HepG2 (cell line): Measurements from ENCODE around the gene EPS8L3. TPM values are rescaled to one million over a fixed set of nuclear protein-coding genes. Genes with fewer than 3 reads are reported as not detected.

Experiments
- ATAC-seq: fragments of 200-7000 bp; cut with Tn5 transposase; 3 replicates; pipeline ENCODE4 v1.9.1; 2020; ENCODE audit warnings: mild to moderate bottlenecking, moderate library complexity
- BruUV-seq: library from RNA; stranded (reverse); fragments of 400-500 nt; replicated peaks from 2 replicates; lab custom pipeline; 2021; lab: Mats Ljungman, UMichigan
- CTCF ChIA-PET: fragments of 300-600 bp; formaldehyde crosslinking; extraction: SDS; loops from one replicate; lab custom pipeline; 2021; ENCODE audit warnings: low total read pairs, inconsistent platforms, low intra/inter-chr PET ratio; lab: Yijun Ruan, JAX
- POLR2A ChIA-PET: fragments of 350-600 bp; sonication (Branson Sonifier 250); formaldehyde crosslinking; loops from one replicate; lab custom pipeline; 2020; ENCODE audit warnings: antibody characterized with exemption, inconsistent platforms; lab: Yijun Ruan, JAX
- DNase-seq: peaks from one replicate; pipeline ENCODE4 v3.0.0-alpha.2; 2015; ENCODE audit warnings: low spot score
- FAIRE-seq: peaks from 3 replicates; lab custom pipeline; 2011; peaks lifted over from hg19 to GRCh38; lab: Jason Lieb, UNC
- H2AFZ ChIP-seq: one replicate; pipeline ENCODE4 v1.6.1; 2011; ENCODE audit warnings: low read length, inconsistent platforms
- H3K27ac ChIP-seq: fragments of 300-600 bp; 3 replicates; pipeline ENCODE4 v1.8.0; 2011; ENCODE audit warnings: mixed run types, mild to moderate bottlenecking, mixed read lengths, low read length, inconsistent platforms; ENCODE audit not compliant: insufficient read depth; ENCODE audit errors: extremely low read length
- H3K27me3 ChIP-seq, 2 experiments: fragments of 200-600 bp in 1 of 2; 2 replicates in 1 of 2; 3 replicates in 1 of 2; pipeline versions ENCODE4 v1.6.0 to v1.8.0; 2011; ENCODE audit warnings: low read length in 2 of 2, mild to moderate bottlenecking in 2 of 2, moderate library complexity in 2 of 2, inconsistent platforms in 1 of 2; ENCODE audit not compliant: insufficient read depth in 2 of 2, control insufficient read depth in 1 of 2
- H3K36me3 ChIP-seq, 2 experiments: fragments of 200-600 bp in 1 of 2; replicated peaks in 1 of 2; 2 replicates in 1 of 2; 3 replicates in 1 of 2; pipeline versions ENCODE4 v1.5.1 to v1.8.0; 2011; ENCODE audit warnings: low read length in 2 of 2, inconsistent platforms in 1 of 2; ENCODE audit not compliant: insufficient read depth in 2 of 2, control insufficient read depth in 1 of 2
- H3K4me1 ChIP-seq: 2 replicates; pipeline ENCODE4 v1.5.1; 2012; ENCODE audit warnings: low read length, inconsistent platforms; ENCODE audit not compliant: insufficient read depth
- H3K4me2 ChIP-seq: 2 replicates; pipeline ENCODE4 v1.6.0; 2011; ENCODE audit warnings: low read depth, low read length, inconsistent platforms
- H3K4me3 ChIP-seq, 3 experiments: fragments of 200-600 bp in 1 of 3; sonication (generic), shearing (Covaris generic) in 1 of 3; replicated peaks in 1 of 3; 2 replicates each; pipeline ENCODE4 v1.5.1; 2011 to 2016; ENCODE audit warnings: low read length in 3 of 3, inconsistent platforms in 2 of 3, low read depth in 2 of 3, mild to moderate bottlenecking in 2 of 3, control low read depth in 1 of 3, mixed read lengths in 1 of 3; ENCODE audit not compliant: insufficient read depth in 1 of 3
- H3K79me2 ChIP-seq: one replicate; pipeline ENCODE4 v1.6.1; 2011; ENCODE audit warnings: low read length, inconsistent platforms; ENCODE audit not compliant: insufficient read depth
- H3K9ac ChIP-seq: 2 replicates; pipeline ENCODE4 v1.6.0; 2011; ENCODE audit warnings: mild to moderate bottlenecking, low read depth, low read length, inconsistent platforms; ENCODE audit not compliant: insufficient read depth
- H3K9me3 ChIP-seq: 2 replicates; pipeline ENCODE4 v1.5.1; 2012; ENCODE audit warnings: mild to moderate bottlenecking, low read length
- H4K20me1 ChIP-seq: 2 replicates; pipeline ENCODE4 v1.6.0; 2011; ENCODE audit warnings: inconsistent platforms, mild to moderate bottlenecking, low read length, moderate library complexity; ENCODE audit not compliant: insufficient read depth
- GATAD2A ChIP-seq: IDR thresholded peaks from 2 replicates; pipeline ENCODE4 v1.6.1; 2016
- HMG20B ChIP-seq: conservative IDR thresholded peaks from 2 replicates; pipeline ENCODE4 v1.6.1; 2016; ENCODE audit warnings: missing genetic modification reagents, missing compliant biosample characterization
- PAWR ChIP-seq: sonication (generic); formaldehyde crosslinking; IDR thresholded peaks from 2 replicates; pipeline ENCODE4 v1.4.0; 2020; ENCODE audit warnings: missing genetic modification reagents, mild to moderate bottlenecking, borderline replicate concordance
- POGZ ChIP-seq: sonication (generic); formaldehyde crosslinking; IDR thresholded peaks from 2 replicates; pipeline ENCODE4 v1.4.0; 2020; ENCODE audit warnings: mild to moderate bottlenecking, missing genetic modification reagents
- RCOR2 ChIP-seq: IDR thresholded peaks from 2 replicates; pipeline ENCODE4 v1.6.1; 2016; ENCODE audit warnings: missing biosample characterization, missing genetic modification reagents
- SAP130 ChIP-seq: IDR thresholded peaks from 2 replicates; pipeline ENCODE4 v1.6.1; 2016; ENCODE audit warnings: low read depth
- SP140L ChIP-seq: sonication (generic); formaldehyde crosslinking; IDR thresholded peaks from 2 replicates; pipeline ENCODE4 v1.4.0; 2020; ENCODE audit warnings: missing genetic modification reagents, borderline replicate concordance
- ZNF143 ChIP-seq: sonication (generic); formaldehyde crosslinking; IDR thresholded peaks from 2 replicates; pipeline ENCODE4 v1.4.0; 2020; ENCODE audit warnings: missing genetic modification reagents
- ZNF282 ChIP-seq: fragments of 450-650 bp; IDR thresholded peaks from 2 replicates; pipeline ENCODE4 v1.6.1; 2018; ENCODE audit not compliant: partially characterized antibody
- whole genome bisulfite sequencing: methylation state at CpG from one replicate; pipeline ENCODE4 v1.1.6; 2017; ENCODE audit warnings: low lambda C conversion rate; 5-methylcytosine and 5-hydroxymethylcytosine counted together
- in situ Hi-C: cut with HindIII; loops from 2 replicates; pipeline ENCODE4 v1.10.0; 2017; ENCODE audit warnings: low pct_unique_long_range_greater_than_20kb; ENCODE audit not compliant: extremely low pct_ligation_motif_present
- intact Hi-C: fragments of 100-400 bp; cut with micrococcal nuclease; formaldehyde crosslinking; loops from one replicate; pipeline ENCODE4 v1.10.0; 2022; ENCODE audit not compliant: unreplicated experiment
- polyA plus RNA-seq, 8 experiments: library from polyadenylated mRNA; depleted of rRNA in 3 of 8; stranded (reverse) in 7 of 8; unstranded in 1 of 8; fragments of >200 nt; fragmentation: Illumina TruSeq in 4 of 8; extraction: Trizol in 4 of 8; gene quantifications; 2 replicates each; pipeline versions ENCODE4 v1.2.1 to v1.2.3, GENCODE V29; 2011 to 2016; ENCODE audit warnings: low read depth in 4 of 8, missing spikeins in 1 of 8, mixed read lengths in 1 of 8; ENCODE audit not compliant: insufficient read depth in 1 of 8
- total RNA-seq, 5 experiments: library from RNA; depleted of rRNA; stranded (reverse); fragments of >200 nt; fragmentation: Illumina TruSeq; extraction: Trizol; gene quantifications; 2 replicates each; pipeline ENCODE4 v1.2.3, GENCODE V29; 2016; ENCODE audit warnings: low read depth in 1 of 5
- TF ChIP-seq, protein P1 (sequence below): sonication (generic); formaldehyde crosslinking; IDR thresholded peaks from 2 replicates; pipeline ENCODE4 v1.4.0; 2020; ENCODE audit warnings: missing genetic modification reagents
- TF ChIP-seq, protein P2 (sequence below): sonication (generic); formaldehyde crosslinking; IDR thresholded peaks from 2 replicates; pipeline ENCODE4 v1.8.1; 2023; ENCODE audit warnings: missing genetic modification reagents, mild to moderate bottlenecking, borderline replicate concordance
- TF ChIP-seq, protein P3 (sequence below): fragments of 450-650 bp; IDR thresholded peaks from 2 replicates; pipeline ENCODE4 v1.6.1; 2016
- TF ChIP-seq, protein P4 (sequence below): sonication (generic); formaldehyde crosslinking; IDR thresholded peaks from 2 replicates; pipeline ENCODE4 v1.4.0; 2020; ENCODE audit warnings: missing genetic modification reagents

The EPS8L3 gene
- total and polyA plus RNA-seq, 2 of the 13 experiments (the other 11 are each of a cell fraction or from before 2014, with no cell fraction given): 18.2 to 106 TPM

DNA sequence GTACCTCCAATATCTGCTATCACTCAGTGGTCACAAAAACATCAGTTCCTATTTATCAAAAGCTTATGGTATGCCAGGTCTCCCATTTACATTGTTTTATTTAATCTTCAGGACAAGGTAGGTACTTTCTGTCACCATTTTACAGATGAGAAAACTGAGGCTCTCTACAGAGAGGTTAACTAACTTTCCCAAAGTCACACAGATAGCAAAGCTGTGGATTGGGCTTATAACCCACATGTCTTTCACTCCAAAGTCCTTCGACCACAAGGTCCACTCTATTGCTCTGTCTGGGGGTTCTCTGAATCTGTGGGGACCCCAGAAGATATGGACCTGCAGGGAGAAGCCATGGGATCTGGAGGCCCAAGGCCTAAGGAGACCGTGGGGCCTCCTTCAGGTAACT lies 26.6 kb upstream of the EPS8L3 start (continued):
- TF ChIP-seq, protein P1, sequence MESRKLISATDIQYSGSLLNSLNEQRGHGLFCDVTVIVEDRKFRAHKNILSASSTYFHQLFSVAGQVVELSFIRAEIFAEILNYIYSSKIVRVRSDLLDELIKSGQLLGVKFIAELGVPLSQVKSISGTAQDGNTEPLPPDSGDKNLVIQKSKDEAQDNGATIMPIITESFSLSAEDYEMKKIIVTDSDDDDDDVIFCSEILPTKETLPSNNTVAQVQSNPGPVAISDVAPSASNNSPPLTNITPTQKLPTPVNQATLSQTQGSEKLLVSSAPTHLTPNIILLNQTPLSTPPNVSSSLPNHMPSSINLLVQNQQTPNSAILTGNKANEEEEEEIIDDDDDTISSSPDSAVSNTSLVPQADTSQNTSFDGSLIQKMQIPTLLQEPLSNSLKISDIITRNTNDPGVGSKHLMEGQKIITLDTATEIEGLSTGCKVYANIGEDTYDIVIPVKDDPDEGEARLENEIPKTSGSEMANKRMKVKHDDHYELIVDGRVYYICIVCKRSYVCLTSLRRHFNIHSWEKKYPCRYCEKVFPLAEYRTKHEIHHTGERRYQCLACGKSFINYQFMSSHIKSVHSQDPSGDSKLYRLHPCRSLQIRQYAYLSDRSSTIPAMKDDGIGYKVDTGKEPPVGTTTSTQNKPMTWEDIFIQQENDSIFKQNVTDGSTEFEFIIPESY (CRISPR knock-in tag): no peak
- TF ChIP-seq POGZ: peak; percentile 3; the same call in 1 of the 2 replicates
- TF ChIP-seq RCOR2 (CRISPR knock-in tag): no peak
- TF ChIP-seq, protein P2, sequence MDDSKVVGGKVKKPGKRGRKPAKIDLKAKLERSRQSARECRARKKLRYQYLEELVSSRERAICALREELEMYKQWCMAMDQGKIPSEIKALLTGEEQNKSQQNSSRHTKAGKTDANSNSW (CRISPR knock-in tag): no peak
- TF ChIP-seq ZNF282: no peak
- TF ChIP-seq, all 625 proteins: peak for 5

DNA sequence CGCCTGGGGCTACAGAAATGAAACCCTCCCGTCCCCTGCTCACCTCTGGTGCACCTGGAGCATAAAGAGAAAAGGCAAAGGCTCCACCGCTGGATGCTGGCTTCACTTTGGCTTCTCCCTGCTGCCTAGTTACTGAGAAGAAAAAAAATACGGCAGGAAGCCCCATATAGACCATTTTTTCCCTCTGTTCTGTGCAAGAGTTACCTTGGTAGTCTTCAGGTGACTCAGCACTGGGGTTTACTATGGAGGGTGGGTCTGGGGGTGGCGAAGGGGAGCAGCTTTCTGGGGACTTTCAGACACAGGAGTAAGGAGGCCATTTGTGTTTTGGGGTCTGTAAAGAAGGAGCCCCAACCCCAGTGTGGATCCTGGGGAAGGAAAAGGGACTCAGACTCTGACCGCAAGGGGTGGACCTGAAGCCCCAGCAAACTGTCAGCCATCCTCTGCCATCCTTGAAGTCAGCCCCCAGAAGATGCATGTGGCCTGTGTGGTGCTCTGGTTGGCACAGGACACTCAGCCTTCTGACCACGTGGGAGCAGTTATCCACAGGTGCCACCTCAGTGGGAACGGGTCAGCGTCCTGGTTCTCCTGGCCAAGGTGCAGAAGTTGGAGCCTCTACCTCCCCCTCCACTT lies 25.9 kb upstream of the EPS8L3 start:
- Histone ChIP-seq H3K9ac (peak overlapping the region; percentile 30; the same call in 1 of the 2 replicates), H2AFZ (peak overlapping the region; percentile 47), H3K27me3 (peaks cover 0 to 3% of the 10 kb centered on the region in 2 experiments; a peak in 1 of 5 replicates), H3K79me2 (no peaks in the 10 kb centered on the region), H3K4me3 (peak overlapping the region in 2 of 3 experiments; percentile 35 to 44; a peak in 2 of 6 replicates), H3K27ac (peak overlapping the region; percentile 11), H3K36me3 (no peaks in the 10 kb centered on the region), H3K9me3 (no peaks in the 10 kb centered on the region), H4K20me1 (no peaks in the 10 kb centered on the region), H3K4me1 (peaks cover 76% of the 10 kb centered on the region), H3K4me2 (peak overlapping the region; percentile 90)
- in situ Hi-C loops: no loop called here
- ATAC-seq: no peak
- DNase-seq: no peak
- intact Hi-C loops: loop anchor here (5.0 kb wide), 2 partner anchors 123 to 193 kb away; partner anchors contain the start of genes AHCYL1 and CSF1
- BruUV-seq: no TSS peak
- ChIA-PET CTCF (interaction anchor here (1.5 kb wide), 1 partner anchor 13 kb away, joined by 3 read pairs; no protein-coding TSS in a partner anchor), POLR2A (interaction anchor here (1.5 kb wide), 1 partner anchor 195 kb away, joined by 4 read pairs; the partner anchor contains the start of gene AHCYL1)
- 26% methylated on average over 8 of the region's 9 CpGs for WGBS
- no peak for FAIRE-seq
- TF ChIP-seq GATAD2A (CRISPR knock-in tag) (no peak), PAWR (CRISPR knock-in tag) (no peak), HMG20B (CRISPR knock-in tag) (no peak), SAP130 (CRISPR knock-in tag) (no peak), ZNF143 (CRISPR knock-in tag) (no peak), SP140L (CRISPR knock-in tag) (no peak)
- TF ChIP-seq, protein P3, sequence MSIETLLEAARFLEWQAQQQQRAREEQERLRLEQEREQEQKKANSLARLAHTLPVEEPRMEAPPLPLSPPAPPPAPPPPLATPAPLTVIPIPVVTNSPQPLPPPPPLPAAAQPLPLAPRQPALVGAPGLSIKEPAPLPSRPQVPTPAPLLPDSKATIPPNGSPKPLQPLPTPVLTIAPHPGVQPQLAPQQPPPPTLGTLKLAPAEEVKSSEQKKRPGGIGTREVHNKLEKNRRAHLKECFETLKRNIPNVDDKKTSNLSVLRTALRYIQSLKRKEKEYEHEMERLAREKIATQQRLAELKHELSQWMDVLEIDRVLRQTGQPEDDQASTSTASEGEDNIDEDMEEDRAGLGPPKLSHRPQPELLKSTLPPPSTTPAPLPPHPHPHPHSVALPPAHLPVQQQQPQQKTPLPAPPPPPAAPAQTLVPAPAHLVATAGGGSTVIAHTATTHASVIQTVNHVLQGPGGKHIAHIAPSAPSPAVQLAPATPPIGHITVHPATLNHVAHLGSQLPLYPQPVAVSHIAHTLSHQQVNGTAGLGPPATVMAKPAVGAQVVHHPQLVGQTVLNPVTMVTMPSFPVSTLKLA: peak; percentile 59; the same call in 1 of the 2 replicates
- TF ChIP-seq, protein P4, sequence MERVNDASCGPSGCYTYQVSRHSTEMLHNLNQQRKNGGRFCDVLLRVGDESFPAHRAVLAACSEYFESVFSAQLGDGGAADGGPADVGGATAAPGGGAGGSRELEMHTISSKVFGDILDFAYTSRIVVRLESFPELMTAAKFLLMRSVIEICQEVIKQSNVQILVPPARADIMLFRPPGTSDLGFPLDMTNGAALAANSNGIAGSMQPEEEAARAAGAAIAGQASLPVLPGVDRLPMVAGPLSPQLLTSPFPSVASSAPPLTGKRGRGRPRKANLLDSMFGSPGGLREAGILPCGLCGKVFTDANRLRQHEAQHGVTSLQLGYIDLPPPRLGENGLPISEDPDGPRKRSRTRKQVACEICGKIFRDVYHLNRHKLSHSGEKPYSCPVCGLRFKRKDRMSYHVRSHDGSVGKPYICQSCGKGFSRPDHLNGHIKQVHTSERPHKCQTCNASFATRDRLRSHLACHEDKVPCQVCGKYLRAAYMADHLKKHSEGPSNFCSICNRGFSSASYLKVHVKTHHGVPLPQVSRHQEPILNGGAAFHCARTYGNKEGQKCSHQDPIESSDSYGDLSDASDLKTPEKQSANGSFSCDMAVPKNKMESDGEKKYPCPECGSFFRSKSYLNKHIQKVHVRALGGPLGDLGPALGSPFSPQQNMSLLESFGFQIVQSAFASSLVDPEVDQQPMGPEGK (CRISPR knock-in tag): 0 out of 2 replicates have a peak, but pooled peaks have one; percentile 1
